Upper lobe of right lung (tissue), 1 donor: Measurements from ENCODE around the gene GZF1. TPM values are rescaled to one million over a fixed set of nuclear protein-coding genes. Genes with fewer than 3 reads are reported as not detected.

ENCODE experiments used
- ATAC-seq: fragments of 200-7000 bp; cut with Tn5 transposase; one replicate; pipeline ENCODE4 v1.9.1; 2020; ENCODE audit warnings: mild to moderate bottlenecking, moderate library complexity
- DNase-seq: peaks from one replicate; pipeline ENCODE4 v3.0.0-alpha.2; 2020
- H3K27ac ChIP-seq: fragments of 200-600 bp; one replicate; pipeline ENCODE4 v1.8.0; 2022
- H3K27me3 ChIP-seq: fragments of 200-600 bp; one replicate; pipeline ENCODE4 v1.8.0; 2022; ENCODE audit warnings: mild to moderate bottlenecking
- H3K36me3 ChIP-seq: fragments of 200-600 bp; one replicate; pipeline ENCODE4 v1.8.0; 2022
- H3K4me1 ChIP-seq: fragments of 200-600 bp; one replicate; pipeline ENCODE4 v1.8.0; 2022
- H3K4me3 ChIP-seq: fragments of 200-600 bp; one replicate; pipeline ENCODE4 v1.8.0; 2022; ENCODE audit warnings: mild to moderate bottlenecking
- H3K9me3 ChIP-seq: fragments of 200-600 bp; one replicate; pipeline ENCODE4 v1.8.0; 2022
- intact Hi-C: fragments of 100-400 bp; cut with DNase I; formaldehyde crosslinking; loops from one replicate; pipeline ENCODE4 v1.11.0; 2022
- total RNA-seq: library from RNA; stranded (reverse); fragmentation: NEBNext Ultra II Directional; extraction: Animal tissue kit (Norgen Biotek cat#: 25700); gene quantifications from one replicate; pipeline ENCODE4 v1.2.1, GENCODE V29; 2021
- TF ChIP-seq, protein P1 (sequence below): fragments of 200-600 bp; IDR thresholded peaks from one replicate; pipeline ENCODE4 v1.8.0; 2022; ENCODE audit warnings: antibody characterized with exemption
- donor health status: DM: no; HTN: yes; CAD: no; lungs with severe emphysema.

GZF1 gene
- total RNA-seq, 1 donor from 2014 or later = 12.5 TPM

DNA sequence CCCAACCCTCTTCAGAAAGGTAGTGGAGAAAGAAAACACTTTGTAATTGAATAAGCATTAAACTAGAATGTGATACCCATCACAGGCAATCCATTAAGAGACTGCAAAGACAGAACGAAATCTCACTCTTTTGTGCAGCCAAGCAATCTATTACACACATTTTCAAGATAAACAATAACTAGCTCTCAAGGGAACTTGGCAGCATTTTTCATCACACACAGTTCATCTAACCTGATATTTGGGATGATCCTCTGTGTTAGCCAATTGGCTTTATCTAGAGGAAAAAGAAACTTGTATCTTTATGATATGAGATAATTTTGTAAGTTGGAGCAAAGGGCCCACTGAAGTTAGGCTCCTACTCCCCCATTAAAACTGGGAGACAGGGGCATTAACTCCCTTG is 1.5 kb upstream of the GZF1 start:
- Histone ChIP-seq H3K27me3 (no peaks in the 10 kb centered on the region), H3K4me3 (no peak overlapping the region), H3K9me3 (no peaks in the 10 kb centered on the region), H3K36me3 (peaks cover 17% of the 10 kb centered on the region), H3K27ac (peak overlapping the region; percentile 99), H3K4me1 (peaks cover 32% of the 10 kb centered on the region)
- ATAC-seq (no peak), DNase-seq (no peak)
- TF ChIP-seq, protein P1, sequence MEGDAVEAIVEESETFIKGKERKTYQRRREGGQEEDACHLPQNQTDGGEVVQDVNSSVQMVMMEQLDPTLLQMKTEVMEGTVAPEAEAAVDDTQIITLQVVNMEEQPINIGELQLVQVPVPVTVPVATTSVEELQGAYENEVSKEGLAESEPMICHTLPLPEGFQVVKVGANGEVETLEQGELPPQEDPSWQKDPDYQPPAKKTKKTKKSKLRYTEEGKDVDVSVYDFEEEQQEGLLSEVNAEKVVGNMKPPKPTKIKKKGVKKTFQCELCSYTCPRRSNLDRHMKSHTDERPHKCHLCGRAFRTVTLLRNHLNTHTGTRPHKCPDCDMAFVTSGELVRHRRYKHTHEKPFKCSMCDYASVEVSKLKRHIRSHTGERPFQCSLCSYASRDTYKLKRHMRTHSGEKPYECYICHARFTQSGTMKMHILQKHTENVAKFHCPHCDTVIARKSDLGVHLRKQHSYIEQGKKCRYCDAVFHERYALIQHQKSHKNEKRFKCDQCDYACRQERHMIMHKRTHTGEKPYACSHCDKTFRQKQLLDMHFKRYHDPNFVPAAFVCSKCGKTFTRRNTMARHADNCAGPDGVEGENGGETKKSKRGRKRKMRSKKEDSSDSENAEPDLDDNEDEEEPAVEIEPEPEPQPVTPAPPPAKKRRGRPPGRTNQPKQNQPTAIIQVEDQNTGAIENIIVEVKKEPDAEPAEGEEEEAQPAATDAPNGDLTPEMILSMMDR = no peak
- intact Hi-C loops = no loop called here

DNA sequence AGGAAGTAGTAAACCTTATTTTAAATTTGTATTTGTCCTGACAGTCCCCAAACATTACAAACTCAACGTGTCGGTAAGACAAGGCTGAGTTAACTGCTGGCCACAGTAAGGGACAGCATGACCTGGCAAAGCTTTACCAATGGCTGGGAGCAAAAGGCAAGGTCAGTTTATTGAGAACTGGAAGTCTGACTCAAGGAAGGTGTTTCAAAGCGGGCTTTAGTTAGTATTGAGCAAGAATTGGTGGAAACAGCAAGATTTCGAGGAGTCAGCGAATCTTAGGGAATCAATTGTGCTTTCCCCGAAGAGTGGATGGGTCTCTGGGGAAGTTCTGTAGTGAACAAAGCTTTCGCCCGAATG is 885 bp upstream of the GZF1 start:
- ATAC-seq (no peak), DNase-seq (no peak)
- H3K36me3 ChIP-seq = peaks cover 18% of the 10 kb centered on the region
- peaks cover 37% of the 10 kb centered on the region for H3K4me1 ChIP-seq
- no peaks in the 10 kb centered on the region for H3K27me3 ChIP-seq
- TF ChIP-seq, protein P1 = no peak
- no peaks in the 10 kb centered on the region for H3K9me3 ChIP-seq
- H3K27ac ChIP-seq = peak overlapping the region; percentile 99
- H3K4me3 ChIP-seq = peak overlapping the region; percentile 88
- intact Hi-C loops = no loop called here

DNA sequence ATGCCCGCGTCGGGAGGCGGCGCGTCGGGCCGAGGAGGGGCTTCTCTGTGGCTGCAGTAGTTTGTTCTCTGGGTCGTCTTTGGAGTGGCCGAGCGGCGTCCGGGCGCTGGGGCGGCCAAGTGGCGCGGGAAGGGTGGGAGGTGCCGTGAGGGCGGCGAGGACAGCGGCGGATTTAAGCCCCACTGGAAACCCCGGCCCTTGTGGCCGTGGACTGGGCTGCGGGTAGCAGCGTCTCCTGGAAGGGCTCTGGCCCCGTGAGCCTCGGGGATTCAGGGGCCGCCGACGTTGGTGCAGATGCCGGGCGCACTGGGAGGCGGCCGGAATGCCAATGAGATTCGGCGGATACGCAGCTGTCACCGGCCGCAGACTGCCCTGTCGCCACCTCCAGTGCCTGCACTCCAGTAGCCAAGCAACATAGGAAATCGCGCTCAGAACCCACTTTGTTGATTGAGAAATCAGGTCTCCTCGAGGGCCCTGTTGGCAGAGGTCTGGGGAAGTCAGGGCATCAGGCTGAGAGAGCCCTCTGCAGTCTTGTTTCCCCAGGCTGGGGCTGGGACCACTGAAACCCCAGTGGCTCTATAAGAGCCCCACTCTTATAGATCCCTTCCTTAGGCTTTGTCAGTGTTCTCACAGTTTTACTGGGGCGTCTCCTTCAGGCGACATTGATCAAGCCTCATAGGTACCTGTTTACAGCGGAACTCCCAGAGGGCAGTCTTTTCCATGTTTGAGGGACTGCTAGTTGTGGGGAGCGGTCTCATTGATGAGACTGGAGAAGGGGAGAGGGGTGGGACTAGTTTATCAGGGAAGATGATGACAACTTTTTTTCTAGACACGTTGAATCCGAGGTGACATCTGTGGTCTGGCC is 642 bp downstream of the GZF1 start:
- Histone ChIP-seq H3K27me3 (no peaks in the 10 kb centered on the region), H3K36me3 (peaks cover 26% of the 10 kb centered on the region), H3K9me3 (no peaks in the 10 kb centered on the region), H3K4me3 (peak overlapping the region; percentile 81), H3K4me1 (peaks cover 46% of the 10 kb centered on the region), H3K27ac (peak overlapping the region; percentile 93)
- TF ChIP-seq, protein P1 = no peak
- intact Hi-C loops = no loop called here
- DNase-seq = peak; percentile 86
- ATAC-seq = peak; percentile 5

DNA sequence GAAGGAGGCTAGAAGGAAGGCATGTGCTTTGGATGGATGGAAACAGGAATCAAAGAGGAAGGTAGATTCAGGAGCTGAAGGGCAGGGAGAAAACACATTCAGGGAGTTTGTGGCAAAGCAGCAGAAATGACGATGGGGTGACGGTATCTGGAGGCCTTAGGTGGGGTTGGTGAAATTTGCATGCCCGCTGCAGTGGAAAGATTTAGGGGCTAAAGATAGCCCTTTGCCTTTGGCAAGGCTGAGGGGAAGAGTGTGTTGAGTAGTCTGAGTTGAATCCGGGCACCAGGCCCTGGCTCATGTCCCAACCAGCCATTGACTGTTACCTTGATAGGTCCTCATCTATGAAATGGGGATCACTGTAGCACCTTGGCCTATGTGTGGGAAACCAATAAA is 1.3 kb downstream of the GZF1 start:
- peaks cover 27% of the 10 kb centered on the region for H3K36me3 ChIP-seq
- peaks cover 48% of the 10 kb centered on the region for H3K4me1 ChIP-seq
- H3K27ac ChIP-seq = peak overlapping the region; percentile 93
- ATAC-seq = no peak
- intact Hi-C loops = no loop called here
- H3K27me3 ChIP-seq = no peaks in the 10 kb centered on the region
- TF ChIP-seq, protein P1 = no peak
- H3K4me3 ChIP-seq = peak overlapping the region; percentile 81
- no peak for DNase-seq
- H3K9me3 ChIP-seq = no peaks in the 10 kb centered on the region

DNA sequence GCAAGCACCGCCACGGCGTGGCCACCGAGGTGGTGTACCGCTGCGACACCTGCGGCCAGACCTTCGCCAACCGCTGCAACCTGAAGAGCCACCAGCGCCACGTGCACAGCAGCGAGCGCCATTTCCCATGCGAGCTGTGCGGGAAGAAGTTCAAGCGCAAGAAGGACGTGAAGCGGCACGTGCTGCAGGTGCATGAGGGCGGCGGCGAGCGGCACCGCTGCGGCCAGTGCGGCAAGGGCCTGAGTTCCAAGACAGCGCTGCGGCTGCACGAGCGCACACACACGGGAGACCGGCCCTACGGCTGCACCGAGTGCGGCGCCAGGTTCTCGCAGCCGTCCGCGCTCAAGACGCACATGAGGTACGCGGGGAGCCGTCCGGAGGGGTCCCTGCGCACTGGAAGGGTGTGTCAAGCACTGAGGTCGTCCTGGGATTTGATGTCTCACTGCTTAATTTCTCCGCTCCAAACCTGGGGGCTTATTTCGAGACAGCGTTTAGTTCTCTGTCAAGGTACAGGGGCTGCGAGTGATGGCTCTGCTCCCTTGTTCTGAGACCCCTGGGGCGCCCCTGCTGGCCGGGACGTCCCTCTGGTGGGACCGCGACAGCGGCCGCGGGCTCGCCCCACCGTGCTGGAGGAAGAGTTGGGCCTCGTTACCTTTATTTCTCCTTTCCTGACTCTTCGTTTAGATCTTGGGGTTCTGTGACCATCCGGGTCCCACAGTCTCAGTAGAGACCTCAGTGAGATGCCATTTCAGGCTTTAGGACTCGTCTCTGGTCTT is 3.6 kb downstream of the GZF1 start:
- ATAC-seq (no peak), DNase-seq (no peak)
- intact Hi-C loops = no loop called here
- no peak overlapping the region for H3K4me3 ChIP-seq
- H3K4me1 ChIP-seq = peaks cover 48% of the 10 kb centered on the region
- no peak overlapping the region for H3K27ac ChIP-seq
- H3K9me3 ChIP-seq = no peaks in the 10 kb centered on the region
- TF ChIP-seq, protein P1 = no peak
- peaks cover 48% of the 10 kb centered on the region for H3K36me3 ChIP-seq
- no peaks in the 10 kb centered on the region for H3K27me3 ChIP-seq
